ENCODE measurements around the gene HOXA13.

HOXA13 gene

GRCh38 chr7:27179030-27179429 lies 20.9 kb downstream of the HOXA13 start:
- no peaks in the 10 kb centered on the region for H3K9me3 ChIP-seq (ENCODE audit: control insufficient read depth, insufficient read depth, low read length)
- H3K4me3 ChIP-seq (ENCODE audit: low read depth, low read length) = peak overlapping the region; percentile 6
- H3K27me3 ChIP-seq (ENCODE audit: control insufficient read depth, insufficient read depth, low read length) = peaks cover 100% of the 10 kb centered on the region
- H3K9ac ChIP-seq (ENCODE audit: low read depth, low read length) = no peak overlapping the region
- H3K36me3 ChIP-seq (ENCODE audit: control insufficient read depth, insufficient read depth, low read length) = no peaks in the 10 kb centered on the region
- H3K4me1 ChIP-seq (ENCODE audit: control insufficient read depth, insufficient read depth, low read length) = no peaks in the 10 kb centered on the region

GRCh38 chr7:27178366-27178765 lies 21.5 kb downstream of the HOXA13 start:
- Histone ChIP-seq H3K4me1 (ENCODE audit: control insufficient read depth, insufficient read depth, low read length) (no peaks in the 10 kb centered on the region), H3K27me3 (ENCODE audit: control insufficient read depth, insufficient read depth, low read length) (peaks cover 97% of the 10 kb centered on the region), H3K9ac (ENCODE audit: low read depth, low read length) (no peak overlapping the region), H3K9me3 (ENCODE audit: control insufficient read depth, insufficient read depth, low read length) (no peaks in the 10 kb centered on the region), H3K36me3 (ENCODE audit: control insufficient read depth, insufficient read depth, low read length) (no peaks in the 10 kb centered on the region), H3K4me3 (ENCODE audit: low read depth, low read length) (no peak overlapping the region)

- Histone ChIP-seq H3K27me3 (ENCODE audit: control insufficient read depth, insufficient read depth, low read length) (peaks cover 97% of the 10 kb centered on the region), H3K9ac (ENCODE audit: low read depth, low read length) (no peak overlapping the region), H3K36me3 (ENCODE audit: control insufficient read depth, insufficient read depth, low read length) (no peaks in the 10 kb centered on the region), H3K4me1 (ENCODE audit: control insufficient read depth, insufficient read depth, low read length) (no peaks in the 10 kb centered on the region), H3K9me3 (ENCODE audit: control insufficient read depth, insufficient read depth, low read length) (no peaks in the 10 kb centered on the region), H3K4me3 (ENCODE audit: low read depth, low read length) (no peak overlapping the region)
Measured at GRCh38 chr7:27177795-27178320, 22.0 kb downstream of the HOXA13 start.

- H3K4me3 ChIP-seq (ENCODE audit: low read depth, low read length) = peak overlapping the region; percentile 11
- H3K36me3 ChIP-seq (ENCODE audit: control insufficient read depth, insufficient read depth, low read length) = no peaks in the 10 kb centered on the region
- H3K9ac ChIP-seq (ENCODE audit: low read depth, low read length) = no peak overlapping the region
- H3K4me1 ChIP-seq (ENCODE audit: control insufficient read depth, insufficient read depth, low read length) = no peaks in the 10 kb centered on the region
- no peaks in the 10 kb centered on the region for H3K9me3 ChIP-seq (ENCODE audit: control insufficient read depth, insufficient read depth, low read length)
- peaks cover 97% of the 10 kb centered on the region for H3K27me3 ChIP-seq (ENCODE audit: control insufficient read depth, insufficient read depth, low read length)
Measured at GRCh38 chr7:27176962-27177794, 22.7 kb downstream of the HOXA13 start.

GRCh38 chr7:27176524-27176845 lies 23.4 kb downstream of the HOXA13 start:
- Histone ChIP-seq H3K9me3 (ENCODE audit: control insufficient read depth, insufficient read depth, low read length) (no peaks in the 10 kb centered on the region), H3K4me1 (ENCODE audit: control insufficient read depth, insufficient read depth, low read length) (no peaks in the 10 kb centered on the region), H3K36me3 (ENCODE audit: control insufficient read depth, insufficient read depth, low read length) (no peaks in the 10 kb centered on the region), H3K27me3 (ENCODE audit: control insufficient read depth, insufficient read depth, low read length) (peaks cover 97% of the 10 kb centered on the region), H3K9ac (ENCODE audit: low read depth, low read length) (no peak overlapping the region), H3K4me3 (ENCODE audit: low read depth, low read length) (peak overlapping the region; percentile 23)

GRCh38 chr7:27175626-27176523 lies 24.0 kb downstream of the HOXA13 start:
- Histone ChIP-seq H3K36me3 (ENCODE audit: control insufficient read depth, insufficient read depth, low read length) (no peaks in the 10 kb centered on the region), H3K4me3 (ENCODE audit: low read depth, low read length) (peak overlapping the region; percentile 23), H3K4me1 (ENCODE audit: control insufficient read depth, insufficient read depth, low read length) (no peaks in the 10 kb centered on the region), H3K9ac (ENCODE audit: low read depth, low read length) (no peak overlapping the region), H3K9me3 (ENCODE audit: control insufficient read depth, insufficient read depth, low read length) (no peaks in the 10 kb centered on the region), H3K27me3 (ENCODE audit: control insufficient read depth, insufficient read depth, low read length) (peaks cover 97% of the 10 kb centered on the region)

- Histone ChIP-seq H3K9ac (ENCODE audit: low read depth, low read length) (no peak overlapping the region), H3K4me3 (ENCODE audit: low read depth, low read length) (peak overlapping the region; percentile 18), H3K36me3 (ENCODE audit: control insufficient read depth, insufficient read depth, low read length) (no peaks in the 10 kb centered on the region), H3K27me3 (ENCODE audit: control insufficient read depth, insufficient read depth, low read length) (peaks cover 97% of the 10 kb centered on the region), H3K4me1 (ENCODE audit: control insufficient read depth, insufficient read depth, low read length) (no peaks in the 10 kb centered on the region), H3K9me3 (ENCODE audit: control insufficient read depth, insufficient read depth, low read length) (no peaks in the 10 kb centered on the region)
Measured at GRCh38 chr7:27174874-27175625, 24.8 kb downstream of the HOXA13 start.

GRCh38 chr7:27173956-27174873 lies 25.7 kb downstream of the HOXA13 start, which contains the start of gene HOXA10:
Gene HOXA10, minus strand, starts transcription at chr7:27174320. Its CDS starts 14 bp downstream, at chr7:27174306.
- Histone ChIP-seq H3K9me3 (ENCODE audit: control insufficient read depth, insufficient read depth, low read length) (no peaks in the 10 kb centered on the region), H3K9ac (ENCODE audit: low read depth, low read length) (no peak within 1 kb of the TSS), H3K4me3 (ENCODE audit: low read depth, low read length) (peak within 1 kb of the TSS; percentile 18), H3K36me3 (ENCODE audit: control insufficient read depth, insufficient read depth, low read length) (no peaks in the 10 kb centered on the region), H3K27me3 (ENCODE audit: control insufficient read depth, insufficient read depth, low read length) (peaks cover 96% of the 10 kb centered on the region), H3K4me1 (ENCODE audit: control insufficient read depth, insufficient read depth, low read length) (no peaks in the 10 kb centered on the region)

- H3K9ac ChIP-seq (ENCODE audit: low read depth, low read length) = no peak overlapping the region
- H3K4me1 ChIP-seq (ENCODE audit: control insufficient read depth, insufficient read depth, low read length) = no peaks in the 10 kb centered on the region
- H3K9me3 ChIP-seq (ENCODE audit: control insufficient read depth, insufficient read depth, low read length) = no peaks in the 10 kb centered on the region
- no peaks in the 10 kb centered on the region for H3K36me3 ChIP-seq (ENCODE audit: control insufficient read depth, insufficient read depth, low read length)
- H3K27me3 ChIP-seq (ENCODE audit: control insufficient read depth, insufficient read depth, low read length) = peaks cover 96% of the 10 kb centered on the region
- H3K4me3 ChIP-seq (ENCODE audit: low read depth, low read length) = peak overlapping the region; percentile 18
Measured at GRCh38 chr7:27173511-27173955, 26.4 kb downstream of the HOXA13 start.

- Histone ChIP-seq H3K9ac (ENCODE audit: low read depth, low read length) (no peak overlapping the region), H3K9me3 (ENCODE audit: control insufficient read depth, insufficient read depth, low read length) (no peaks in the 10 kb centered on the region), H3K27me3 (ENCODE audit: control insufficient read depth, insufficient read depth, low read length) (peaks cover 96% of the 10 kb centered on the region), H3K36me3 (ENCODE audit: control insufficient read depth, insufficient read depth, low read length) (no peaks in the 10 kb centered on the region), H3K4me1 (ENCODE audit: control insufficient read depth, insufficient read depth, low read length) (no peaks in the 10 kb centered on the region), H3K4me3 (ENCODE audit: low read depth, low read length) (peak overlapping the region; percentile 18)
Measured at GRCh38 chr7:27172823-27173510, 26.9 kb downstream of the HOXA13 start.
